Skeletal muscle satellite cell (primary cell): Measurements from ENCODE around the gene PPL.
A peak's percentile ranks its signal among the peaks of the same experiment; 100 is the strongest.
"Not testable (repeated sequence)": the region's sequence is repeated elsewhere in the genome, so short reads cannot be mapped to it uniquely, and the experiment has no call there.

ENCODE experiments used
- H3K27me3 ChIP-seq: 2 replicates; pipeline ENCODE4 v1.7.0; 2013; ENCODE audit warnings: low read length; ENCODE audit not compliant: control insufficient read depth, insufficient read depth
- H3K36me3 ChIP-seq: 2 replicates; pipeline ENCODE4 v1.7.0; 2013; ENCODE audit warnings: mild to moderate bottlenecking, control low read depth, low read length; ENCODE audit not compliant: insufficient read depth
- H3K4me1 ChIP-seq: 2 replicates; pipeline ENCODE4 v1.7.0; 2013; ENCODE audit warnings: low read length; ENCODE audit not compliant: control insufficient read depth, insufficient read depth
- H3K4me2 ChIP-seq: 2 replicates; pipeline ENCODE4 v1.7.0; 2013; ENCODE audit warnings: mild to moderate bottlenecking, low read length
- H3K4me3 ChIP-seq: 2 replicates; pipeline ENCODE4 v1.7.0; 2013; ENCODE audit warnings: low read length
- H3K9ac ChIP-seq: 2 replicates; pipeline ENCODE4 v1.7.0; 2013; ENCODE audit warnings: mild to moderate bottlenecking, low read depth, low read length, moderate library complexity
- H3K9me3 ChIP-seq: replicated peaks from 2 replicates; pipeline ENCODE4 v1.7.0; 2013; ENCODE audit warnings: mild to moderate bottlenecking, control low read depth, low read length

Gene PPL

DNA sequence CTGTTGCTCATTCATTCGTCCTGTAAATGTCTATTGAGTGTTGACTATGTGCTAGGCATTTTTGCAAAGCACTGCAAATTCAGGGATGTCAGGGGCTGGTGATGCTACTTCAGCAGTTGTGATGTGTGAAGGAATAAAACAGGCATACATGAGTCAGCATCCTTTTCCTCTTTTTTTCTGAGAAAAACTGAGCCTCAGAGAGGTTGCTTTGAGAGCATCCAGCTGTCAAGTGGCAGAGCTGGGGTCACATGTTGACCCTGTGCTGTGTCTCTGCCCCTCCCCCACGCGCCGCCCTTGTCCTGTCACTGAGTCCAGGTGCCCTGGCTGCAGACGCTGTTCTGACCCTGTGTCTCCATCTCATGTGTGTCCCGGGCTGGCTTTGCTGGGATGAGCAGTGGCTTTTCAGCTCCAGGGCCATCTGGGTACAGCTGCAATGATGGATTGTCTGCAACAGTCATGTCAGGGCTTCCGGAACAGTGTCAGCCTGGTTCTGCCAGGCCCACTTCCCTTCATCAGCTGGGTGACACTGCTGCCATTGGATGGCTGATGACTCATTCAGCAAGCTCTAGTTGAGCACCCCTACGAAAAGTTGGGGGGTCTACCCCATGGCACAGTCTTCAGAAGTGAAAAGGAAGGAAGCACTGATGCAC is 36.1 kb upstream of the PPL start:
- no peak overlapping the region for H3K4me3 ChIP-seq
- H3K9ac ChIP-seq = no peak overlapping the region
- no peaks in the 10 kb centered on the region for H3K9me3 ChIP-seq
- H3K4me2 ChIP-seq = no peak overlapping the region
- H3K36me3 ChIP-seq = no peaks in the 10 kb centered on the region
- H3K4me1 ChIP-seq = no peaks in the 10 kb centered on the region
- H3K27me3 ChIP-seq = peaks cover 30% of the 10 kb centered on the region

DNA sequence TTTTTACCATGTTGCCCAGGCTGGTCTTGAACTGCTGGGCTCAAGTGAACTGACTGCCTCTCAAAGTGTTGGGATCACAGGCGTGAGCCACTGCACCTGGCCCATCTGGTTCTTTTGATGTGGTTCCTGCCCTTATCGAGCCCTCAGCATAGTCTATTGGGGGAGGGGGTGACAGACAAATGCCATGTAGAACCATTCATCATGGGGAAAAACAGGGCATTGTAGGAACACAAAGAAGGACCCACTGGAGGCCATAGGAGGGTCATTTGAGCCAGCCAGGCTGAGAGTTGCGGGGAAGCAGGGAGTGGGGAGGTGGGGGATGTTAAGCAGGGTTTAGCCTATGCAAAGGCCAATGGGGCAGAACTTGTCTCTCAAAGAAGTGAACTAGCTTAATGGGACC is 33.1 kb upstream of the PPL start:
- Histone ChIP-seq H3K27me3 (peaks cover 29% of the 10 kb centered on the region), H3K36me3 (no peaks in the 10 kb centered on the region), H3K9ac (no peak overlapping the region), H3K4me3 (no peak overlapping the region), H3K4me2 (no peak overlapping the region), H3K4me1 (no peaks in the 10 kb centered on the region), H3K9me3 (no peaks in the 10 kb centered on the region)

DNA sequence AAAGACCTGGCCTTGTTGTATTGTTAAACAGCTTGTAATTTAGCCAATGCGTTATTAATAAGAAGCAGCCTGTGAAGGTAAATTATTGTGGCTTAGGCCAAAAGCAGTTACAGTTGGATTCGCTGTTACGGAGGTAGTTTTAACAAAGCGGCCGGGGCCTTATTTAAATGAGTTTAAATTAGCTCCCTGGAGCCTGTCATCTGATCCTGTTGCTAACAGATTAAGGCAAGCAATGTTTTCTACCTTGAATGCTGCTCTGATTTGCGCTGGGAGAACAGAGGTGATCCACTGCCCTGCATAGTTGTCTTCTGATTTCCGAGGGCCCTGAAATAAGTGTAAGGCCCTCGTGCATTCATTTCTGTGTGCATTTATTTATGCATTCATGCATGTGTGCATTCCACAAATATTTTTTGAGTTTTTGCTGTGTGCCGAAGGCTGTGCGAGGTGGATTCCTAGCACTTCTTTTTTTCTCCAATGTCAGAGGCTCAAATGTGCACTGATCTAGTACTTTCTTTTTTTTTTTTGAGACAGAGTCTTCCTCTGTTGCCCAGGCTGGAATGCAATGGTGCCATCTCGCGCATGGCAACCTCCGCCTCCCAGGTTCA is 32.0 kb upstream of the PPL start:
- H3K4me3 ChIP-seq = no peak overlapping the region
- H3K9me3 ChIP-seq = no peaks in the 10 kb centered on the region
- H3K27me3 ChIP-seq = peaks cover 29% of the 10 kb centered on the region
- no peak overlapping the region for H3K4me2 ChIP-seq
- no peak overlapping the region for H3K9ac ChIP-seq
- H3K4me1 ChIP-seq = no peaks in the 10 kb centered on the region
- no peaks in the 10 kb centered on the region for H3K36me3 ChIP-seq

DNA sequence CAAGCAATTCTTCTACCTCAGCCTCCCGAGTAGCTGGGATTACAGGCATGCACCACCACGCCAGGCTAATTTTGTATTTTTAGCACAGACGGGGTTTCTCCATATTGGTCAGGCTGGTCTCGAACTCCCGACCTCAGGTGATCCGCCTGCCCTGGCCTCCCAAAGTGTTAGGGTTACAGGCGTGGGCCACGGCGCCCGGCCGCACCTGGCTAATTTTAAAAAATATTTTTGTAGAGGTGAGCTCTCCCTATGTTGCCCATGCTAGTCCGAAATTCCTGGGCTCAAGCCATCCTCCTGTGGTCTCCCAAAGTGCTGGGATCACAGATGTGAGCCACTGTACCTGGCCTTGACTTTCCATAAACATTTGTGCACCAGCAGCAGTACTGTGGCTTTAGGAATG is 31.3 kb upstream of the PPL start:
- H3K9ac ChIP-seq, H3K4me3 ChIP-seq, H3K4me1 ChIP-seq, H3K36me3 ChIP-seq, H3K4me2 ChIP-seq, H3K9me3 ChIP-seq: not testable (repeated sequence)
- peaks cover 29% of the 10 kb centered on the region for H3K27me3 ChIP-seq

DNA sequence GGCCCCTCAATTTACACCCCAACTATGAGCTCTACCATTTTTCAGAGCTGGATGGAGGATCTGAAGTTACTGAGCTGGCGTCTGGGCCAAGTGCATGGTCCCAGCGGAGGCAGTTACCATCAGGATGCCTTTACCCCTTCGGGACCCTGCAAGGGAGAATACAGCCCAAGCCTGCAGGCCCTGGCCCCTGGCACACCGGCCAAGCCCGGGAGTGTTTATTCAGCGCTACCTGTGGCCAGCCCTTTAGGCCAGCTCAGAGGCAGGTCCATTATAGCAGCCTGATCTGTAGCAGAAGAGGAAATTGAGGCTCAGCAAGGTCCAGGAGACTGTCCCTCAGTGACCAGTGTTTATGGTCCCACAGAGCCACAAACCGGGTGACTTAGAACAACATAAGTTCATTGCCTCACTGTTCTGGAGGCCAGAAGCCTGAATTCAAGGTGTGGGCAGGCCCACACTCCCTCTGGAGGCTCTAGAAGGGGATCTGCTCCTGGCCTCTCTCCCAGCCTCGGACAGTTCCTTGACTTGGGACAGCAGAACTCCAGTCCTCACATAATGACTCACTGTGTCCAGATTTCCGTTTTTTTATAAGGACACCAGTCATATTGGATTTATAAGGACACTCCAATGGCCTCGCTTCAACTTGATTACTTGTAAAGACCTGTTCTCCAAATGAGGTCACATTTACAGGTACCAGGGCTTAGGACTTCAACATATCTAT is 29.9 kb upstream of the PPL start:
- Histone ChIP-seq H3K9ac (no peak overlapping the region), H3K9me3 (no peaks in the 10 kb centered on the region), H3K4me2 (no peak overlapping the region), H3K4me1 (no peaks in the 10 kb centered on the region), H3K4me3 (no peak overlapping the region), H3K27me3 (peaks cover 33% of the 10 kb centered on the region), H3K36me3 (no peaks in the 10 kb centered on the region)

DNA sequence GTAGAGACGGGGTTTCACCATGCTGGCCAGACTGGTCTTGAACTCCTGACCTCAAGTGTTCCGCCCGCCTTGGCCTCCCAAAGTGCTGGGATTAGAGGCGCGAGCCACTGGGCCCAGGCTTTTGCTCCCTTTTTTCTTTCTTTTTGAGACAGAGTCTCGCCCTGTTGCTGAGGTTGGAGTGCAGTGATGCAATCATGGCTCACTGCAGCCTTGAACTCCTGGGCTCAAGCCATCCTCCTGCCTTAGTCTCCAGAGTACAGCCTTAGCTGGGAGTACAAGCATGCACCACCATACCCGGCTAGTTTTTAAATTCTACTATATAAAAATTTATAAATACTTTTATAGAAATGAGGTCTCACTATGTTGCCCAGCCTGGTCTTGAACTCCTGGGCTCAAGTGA is 26.6 kb upstream of the PPL start:
- H3K4me1 ChIP-seq, H3K4me2 ChIP-seq, H3K9ac ChIP-seq, H3K36me3 ChIP-seq, H3K9me3 ChIP-seq, H3K4me3 ChIP-seq: not testable (repeated sequence)
- peaks cover 29% of the 10 kb centered on the region for H3K27me3 ChIP-seq

DNA sequence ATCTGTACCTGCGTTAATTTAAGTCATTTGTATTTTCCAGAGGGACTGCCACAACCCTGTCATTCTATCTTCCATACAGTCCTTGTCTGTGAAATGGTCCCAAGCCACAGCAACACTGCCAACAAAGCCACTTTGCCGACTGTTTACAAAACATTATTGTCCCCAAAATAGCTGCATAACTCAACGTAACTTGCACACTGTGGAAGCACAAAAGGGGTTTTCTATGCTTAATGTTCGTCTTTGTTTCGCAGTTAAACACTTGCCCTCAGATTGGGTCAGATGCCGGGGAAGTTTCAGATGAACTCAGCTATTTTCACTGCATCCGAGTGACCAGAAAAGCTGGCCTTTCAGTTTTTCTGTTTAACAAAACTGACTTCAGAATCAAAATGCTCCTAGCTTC is 25.8 kb upstream of the PPL start:
- Histone ChIP-seq H3K9ac (no peak overlapping the region), H3K4me2 (no peak overlapping the region), H3K4me1 (peaks cover 7% of the 10 kb centered on the region), H3K27me3 (peaks cover 27% of the 10 kb centered on the region), H3K36me3 (no peaks in the 10 kb centered on the region), H3K9me3 (no peaks in the 10 kb centered on the region), H3K4me3 (no peak overlapping the region)

DNA sequence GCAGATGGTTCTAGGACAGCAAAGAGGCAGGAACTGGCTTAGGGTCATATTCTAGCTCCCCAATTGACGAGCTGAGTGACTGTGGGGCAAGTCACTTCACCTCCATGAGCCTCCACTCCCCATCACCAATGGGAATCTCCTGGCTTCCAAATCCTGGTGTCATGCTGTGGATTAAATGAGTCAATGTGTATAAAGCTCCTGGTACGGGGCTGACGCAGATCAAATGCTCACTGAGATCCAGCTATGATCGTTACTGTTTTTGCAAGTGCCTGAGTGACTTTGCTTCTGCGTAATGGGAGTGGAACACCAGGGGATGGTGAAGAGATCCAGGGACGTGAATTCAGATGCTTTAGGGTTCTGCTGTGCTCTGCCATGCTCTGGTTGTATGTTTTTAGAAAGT is 23.6 kb upstream of the PPL start:
- Histone ChIP-seq H3K9ac (no peak overlapping the region), H3K4me3 (no peak overlapping the region), H3K4me1 (peaks cover 14% of the 10 kb centered on the region), H3K9me3 (no peaks in the 10 kb centered on the region), H3K36me3 (no peaks in the 10 kb centered on the region), H3K4me2 (no peak overlapping the region), H3K27me3 (peaks cover 23% of the 10 kb centered on the region)

DNA sequence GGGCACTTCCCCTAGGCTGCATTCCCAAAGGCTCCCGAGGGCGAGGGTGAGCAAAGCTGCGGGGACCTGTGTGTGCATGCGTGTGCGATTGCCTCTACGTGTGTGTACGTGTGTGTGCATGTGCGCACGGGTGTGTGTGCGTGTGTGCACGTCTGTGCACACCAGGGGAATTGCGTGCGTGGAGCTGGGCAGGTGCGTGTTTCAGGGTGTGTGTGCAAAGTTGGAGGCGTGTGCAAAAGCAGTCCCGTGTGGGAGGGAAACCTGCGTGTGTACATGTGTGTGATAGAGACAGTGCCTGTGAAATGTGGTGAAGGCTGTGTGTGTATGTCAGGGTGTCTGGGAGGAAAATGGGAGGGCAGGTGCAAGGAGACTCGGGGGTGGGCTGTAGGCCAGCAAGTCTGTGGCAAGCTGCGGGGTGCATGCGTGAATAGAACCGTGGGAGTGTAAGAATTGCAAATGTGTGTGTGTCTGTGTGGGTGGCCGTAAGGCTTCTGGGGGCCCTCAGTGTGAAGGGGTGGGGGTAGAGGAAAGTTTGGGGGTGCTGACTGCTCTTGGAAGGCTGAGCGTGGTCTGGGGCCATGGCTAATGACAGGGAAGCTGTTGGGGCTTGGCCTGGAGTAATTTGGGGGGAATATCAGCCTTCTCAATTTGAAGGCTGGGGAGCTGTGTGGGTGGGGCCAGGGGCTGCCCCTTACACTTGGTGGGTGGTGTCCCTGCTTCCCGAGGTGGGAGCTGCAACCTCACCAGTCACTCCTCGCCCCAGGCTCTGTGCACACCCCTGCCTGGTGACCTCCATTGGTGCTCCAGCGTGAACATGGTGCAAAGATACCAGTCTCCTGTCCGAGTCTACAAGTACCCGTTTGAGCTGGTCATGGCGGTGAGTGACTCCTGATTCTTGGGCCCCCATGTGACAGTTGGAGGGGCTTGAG is 21.8 kb upstream of the PPL start:
- Histone ChIP-seq H3K27me3 (peaks cover 23% of the 10 kb centered on the region), H3K9ac (no peak overlapping the region), H3K4me2 (peak overlapping the region; percentile 84), H3K4me1 (peaks cover 14% of the 10 kb centered on the region), H3K36me3 (no peaks in the 10 kb centered on the region), H3K4me3 (peak overlapping the region; percentile 62), H3K9me3 (no peaks in the 10 kb centered on the region)

DNA sequence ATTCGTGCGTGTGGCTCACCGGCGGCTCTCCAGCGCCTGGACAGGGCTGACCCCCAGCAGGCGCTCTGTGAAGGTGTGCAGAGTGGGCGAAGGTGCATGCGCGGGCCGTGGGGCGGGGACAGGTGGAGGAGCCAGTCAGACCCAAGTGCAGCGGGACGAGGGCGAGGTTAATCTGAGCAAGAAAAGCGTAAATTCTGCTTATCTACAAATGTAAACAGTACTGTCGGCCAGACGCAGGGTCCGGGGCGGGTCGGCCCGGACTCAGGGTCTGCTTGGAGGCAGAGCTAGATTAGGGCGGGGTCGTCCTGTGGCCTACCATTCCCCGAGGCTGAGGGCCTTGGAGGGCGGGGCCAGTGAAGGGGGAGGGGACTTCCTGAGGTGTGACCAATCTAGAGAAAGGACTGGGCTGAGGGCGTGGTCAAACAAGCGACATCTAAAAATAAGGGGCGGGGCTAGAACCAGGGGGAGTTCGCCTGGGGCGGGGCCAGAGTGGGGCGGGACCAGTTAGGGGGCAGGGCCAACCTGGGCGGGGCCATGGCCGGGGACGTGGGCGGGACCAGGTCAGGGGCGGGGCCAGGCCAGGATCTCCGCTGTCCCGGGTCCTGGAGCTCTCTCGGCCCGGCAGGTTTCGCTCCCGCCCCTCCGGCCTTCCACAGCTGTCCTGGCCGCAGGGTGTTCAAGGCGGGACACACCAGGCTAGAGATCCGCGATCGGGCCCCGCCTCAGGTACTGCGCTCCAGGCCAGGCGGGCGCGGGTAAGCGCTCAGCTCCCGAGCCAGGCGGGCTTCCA is 21.0 kb upstream of the PPL start, which contains the start of gene SEC14L5:
Gene SEC14L5 (plus strand): TSS at position 611 of the 790 bp plus-strand sequence. CDS start 994 bp downstream, outside the sequence.
- peaks cover 14% of the 10 kb centered on the region for H3K4me1 ChIP-seq
- H3K9ac ChIP-seq = peak within 1 kb of the TSS; percentile 63
- H3K4me3 ChIP-seq = peak within 1 kb of the TSS; percentile 74
- no peaks in the 10 kb centered on the region for H3K36me3 ChIP-seq
- peak within 1 kb of the TSS; percentile 97 for H3K4me2 ChIP-seq
- H3K27me3 ChIP-seq = peaks cover 23% of the 10 kb centered on the region
- no peaks in the 10 kb centered on the region for H3K9me3 ChIP-seq

DNA sequence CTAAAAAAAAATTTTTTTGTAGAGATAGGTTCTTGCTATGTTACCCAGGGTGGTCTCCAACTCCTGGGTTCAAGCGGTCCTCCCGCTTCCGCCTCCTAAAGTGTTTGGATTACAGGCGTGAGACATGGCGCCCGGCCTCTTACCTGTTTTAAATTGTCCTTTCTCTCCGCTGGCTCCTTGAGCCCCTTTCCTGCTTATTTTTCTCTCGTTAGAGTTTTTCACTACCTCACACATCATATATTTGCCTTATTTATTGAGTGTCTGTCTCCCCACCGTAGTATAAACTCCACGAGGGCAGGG is 20.4 kb upstream of the PPL start:
- Histone ChIP-seq H3K9ac (peak overlapping the region; percentile 63), H3K36me3 (no peaks in the 10 kb centered on the region), H3K4me3 (peak overlapping the region; percentile 74), H3K4me2 (peak overlapping the region; percentile 97), H3K27me3 (peaks cover 19% of the 10 kb centered on the region), H3K4me1 (peaks cover 14% of the 10 kb centered on the region), H3K9me3 (no peaks in the 10 kb centered on the region)
